ENCODE measurements around the gene APOL1. TPM values are rescaled to one million over a fixed set of nuclear protein-coding genes. Genes with fewer than 3 reads are reported as not detected.
A peak's percentile ranks its signal among the peaks of the same experiment; 100 is the strongest.

APOL1 gene
- total RNA-seq, 2 experiments from 2014 or later = 6.4 to 7.3 TPM

GRCh38 chr22:36234919-36235318 lies 18.0 kb upstream of the APOL1 start:
- peaks cover 87% of the 10 kb centered on the region for H3K36me3 Mint-ChIP-seq (ENCODE audit: low read depth)
- CTCF ChIA-PET = no interaction called here
- no peak overlapping the region for H3K4me3 ChIP-seq (ENCODE audit: low read length)

DNA sequence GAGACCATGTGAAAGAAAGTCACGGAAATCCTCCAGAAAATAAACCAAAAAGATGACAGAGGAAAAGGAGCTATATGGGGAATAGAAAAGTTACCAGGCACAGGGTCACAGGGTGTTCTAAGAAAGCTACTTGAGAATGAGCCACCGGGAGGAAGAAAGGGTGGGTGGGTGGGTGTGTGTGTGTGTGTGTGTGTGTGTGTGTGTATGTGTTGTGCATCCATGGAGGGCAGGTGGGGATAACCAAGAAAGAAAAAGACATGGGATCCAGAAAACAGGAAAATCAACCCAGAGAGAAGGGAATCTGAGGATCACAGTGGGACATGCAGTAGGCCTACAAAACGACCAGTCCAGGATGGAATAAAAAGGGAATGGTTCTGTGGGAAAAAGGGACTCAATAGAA lies 17.3 kb upstream of the APOL1 start:
- H3K4me1 Mint-ChIP-seq (ENCODE audit: low read depth) = peaks cover 55% of the 10 kb centered on the region
- no peak for ATAC-seq (ENCODE audit: poor library complexity)
- H3K9me3 ChIP-seq (ENCODE audit: control insufficient read depth in 1 of 2, insufficient read depth in 1 of 2, low read length in 2 of 2) = no peaks in the 10 kb centered on the region
- peaks cover 52% of the 10 kb centered on the region for H3K4me1 ChIP-seq (ENCODE audit: insufficient read depth, low read length)
- intact Hi-C loops (cut with DNase I, micrococcal nuclease) = loop anchor here in 1 of 2 experiments (5.0 kb wide), 1 partner anchor 42 kb away; no protein-coding TSS in a partner anchor
- peaks cover 57% of the 10 kb centered on the region for H3K36me3 ChIP-seq (ENCODE audit: insufficient read depth, low read length)
- peak overlapping the region; percentile 3 for H3K27ac Mint-ChIP-seq
- H3K27ac ChIP-seq (ENCODE audit: low read depth in 1 of 2, low read length in 2 of 2) = no peak overlapping the region
- no peaks in the 10 kb centered on the region for H3K27me3 ChIP-seq (ENCODE audit: control insufficient read depth in 1 of 2, insufficient read depth in 2 of 2, low read length in 2 of 2)
- H3K9me3 Mint-ChIP-seq = no peaks in the 10 kb centered on the region
- ChIA-PET POLR2A (no interaction called here), CTCF (interaction anchor here (0.7 to 0.9 kb wide), 2 partner anchors 17 to 251 kb away, joined by 3 read pairs; partner anchors contain the start of gene APOL1)
- TF ChIP-seq CTCF (IDR thresholded peaks at IDR 0.05) = no peak
- H3K36me3 Mint-ChIP-seq (ENCODE audit: low read depth) = peaks cover 81% of the 10 kb centered on the region
- no peak for DNase-seq
- H3K27me3 Mint-ChIP-seq = no peaks in the 10 kb centered on the region
- H3K4me3 ChIP-seq (ENCODE audit: low read length) = no peak overlapping the region
- H3K4me3 Mint-ChIP-seq = peak overlapping the region; percentile 67

More at GRCh38 chr22:36234919-36235318, 18.0 kb upstream of the APOL1 start:
- peaks cover 64% of the 10 kb centered on the region for H3K36me3 ChIP-seq (ENCODE audit: insufficient read depth, low read length)
- Mint-ChIP-seq H3K4me3 (peak overlapping the region; percentile 47), H3K9me3 (no peaks in the 10 kb centered on the region), H3K27ac (no peak overlapping the region), H3K4me1 (ENCODE audit: low read depth) (peaks cover 53% of the 10 kb centered on the region), H3K27me3 (no peaks in the 10 kb centered on the region)
- DNase-seq = no peak
- H3K27ac ChIP-seq (ENCODE audit: low read depth in 1 of 2, low read length in 2 of 2) = no peak overlapping the region
- H3K27me3 ChIP-seq (ENCODE audit: control insufficient read depth in 1 of 2, insufficient read depth in 2 of 2, low read length in 2 of 2) = no peaks in the 10 kb centered on the region
- no peak for ATAC-seq (ENCODE audit: poor library complexity)
- peaks cover 50% of the 10 kb centered on the region for H3K4me1 ChIP-seq (ENCODE audit: insufficient read depth, low read length)
- TF ChIP-seq CTCF (IDR thresholded peaks at IDR 0.05) = no peak
- intact Hi-C loops (cut with DNase I, micrococcal nuclease) = loop anchor here in 1 of 2 experiments (5.0 kb wide), 1 partner anchor 42 kb away; no protein-coding TSS in a partner anchor
- POLR2A ChIA-PET = no interaction called here
- no peaks in the 10 kb centered on the region for H3K9me3 ChIP-seq (ENCODE audit: control insufficient read depth in 1 of 2, insufficient read depth in 1 of 2, low read length in 2 of 2)

GRCh38 chr22:36236388-36237319 lies 16.3 kb upstream of the APOL1 start:
- H3K36me3 ChIP-seq (ENCODE audit: insufficient read depth, low read length) = peaks cover 47% of the 10 kb centered on the region
- POLR2A ChIA-PET = no interaction called here
- peaks cover 55% of the 10 kb centered on the region for H3K4me1 Mint-ChIP-seq (ENCODE audit: low read depth)

More at GRCh38 chr22:36236388-36237319, 16.3 kb upstream of the APOL1 start:
- Mint-ChIP-seq H3K36me3 (ENCODE audit: low read depth) (peaks cover 70% of the 10 kb centered on the region), H3K9me3 (no peaks in the 10 kb centered on the region), H3K27me3 (no peaks in the 10 kb centered on the region), H3K27ac (peak overlapping the region; percentile 90), H3K4me3 (peak overlapping the region; percentile 67)
- intact Hi-C loops (cut with DNase I, micrococcal nuclease) = loop anchor here in 1 of 2 experiments (5.0 kb wide), 1 partner anchor 41 kb away; no protein-coding TSS in a partner anchor
- Histone ChIP-seq H3K4me3 (ENCODE audit: low read length) (peak overlapping the region; percentile 89), H3K27ac (ENCODE audit: low read depth in 1 of 2, low read length in 2 of 2) (peak overlapping the region in 1 of 2 donors; percentile 2), H3K4me1 (ENCODE audit: insufficient read depth, low read length) (peaks cover 52% of the 10 kb centered on the region), H3K9me3 (ENCODE audit: control insufficient read depth in 1 of 2, insufficient read depth in 1 of 2, low read length in 2 of 2) (no peaks in the 10 kb centered on the region), H3K27me3 (ENCODE audit: control insufficient read depth in 1 of 2, insufficient read depth in 2 of 2, low read length in 2 of 2) (no peaks in the 10 kb centered on the region)
- DNase-seq = peak in 1 of 14 experiments; percentile 12
- no peak for TF ChIP-seq CTCF (IDR thresholded peaks at IDR 0.05)
- no peak for ATAC-seq (ENCODE audit: poor library complexity)
- CTCF ChIA-PET = interaction anchor here (0.7 to 0.9 kb wide), 2 partner anchors 16 to 250 kb away, joined by 3 read pairs; partner anchors contain the start of gene APOL1
